ENCODE results near the gene TLK1. TPM values are rescaled to one million over a fixed set of nuclear protein-coding genes. Genes with fewer than 3 reads are reported as not detected.

TLK1 gene
- total RNA-seq, 1 experiment from 2014 or later = 10.1 TPM

- Histone ChIP-seq H3K4me3 (ENCODE audit: low read length) (no peak overlapping the region), H4K20me1 (ENCODE audit: low read length) (peaks cover 37% of the 10 kb centered on the region; the same call in 1 of the 2 replicates), H3K4me1 (ENCODE audit: insufficient read depth, low read length) (no peaks in the 10 kb centered on the region), H2AFZ (ENCODE audit: low read length) (no peak overlapping the region), H3K27me3 (ENCODE audit: low read length) (no peaks in the 10 kb centered on the region), H3K9me2 (replicated peaks; ENCODE audit: low read length) (no peaks in the 10 kb centered on the region), H3K36me3 (ENCODE audit: low read depth, low read length) (no peaks in the 10 kb centered on the region), H3K79me2 (ENCODE audit: low read length) (peaks cover 99% of the 10 kb centered on the region), H3K9me3 (ENCODE audit: low read length) (no peaks in the 10 kb centered on the region), H3K9ac (ENCODE audit: low read length) (no peak overlapping the region), H3K4me2 (ENCODE audit: low read length) (no peak overlapping the region), H3F3A (ENCODE audit: low read length, unreplicated experiment) (no peaks in the 10 kb centered on the region), H3K27ac (ENCODE audit: low read length) (no peak overlapping the region)
- intact Hi-C loops (cut with micrococcal nuclease) = no loop called here
- ChIA-PET CTCF (no interaction called here), POLR2A (ENCODE audit: unreplicated experiment) (no interaction called here)
- DNase-seq = no peak
- no peak for ATAC-seq
- TF ChIP-seq, protein P1, sequence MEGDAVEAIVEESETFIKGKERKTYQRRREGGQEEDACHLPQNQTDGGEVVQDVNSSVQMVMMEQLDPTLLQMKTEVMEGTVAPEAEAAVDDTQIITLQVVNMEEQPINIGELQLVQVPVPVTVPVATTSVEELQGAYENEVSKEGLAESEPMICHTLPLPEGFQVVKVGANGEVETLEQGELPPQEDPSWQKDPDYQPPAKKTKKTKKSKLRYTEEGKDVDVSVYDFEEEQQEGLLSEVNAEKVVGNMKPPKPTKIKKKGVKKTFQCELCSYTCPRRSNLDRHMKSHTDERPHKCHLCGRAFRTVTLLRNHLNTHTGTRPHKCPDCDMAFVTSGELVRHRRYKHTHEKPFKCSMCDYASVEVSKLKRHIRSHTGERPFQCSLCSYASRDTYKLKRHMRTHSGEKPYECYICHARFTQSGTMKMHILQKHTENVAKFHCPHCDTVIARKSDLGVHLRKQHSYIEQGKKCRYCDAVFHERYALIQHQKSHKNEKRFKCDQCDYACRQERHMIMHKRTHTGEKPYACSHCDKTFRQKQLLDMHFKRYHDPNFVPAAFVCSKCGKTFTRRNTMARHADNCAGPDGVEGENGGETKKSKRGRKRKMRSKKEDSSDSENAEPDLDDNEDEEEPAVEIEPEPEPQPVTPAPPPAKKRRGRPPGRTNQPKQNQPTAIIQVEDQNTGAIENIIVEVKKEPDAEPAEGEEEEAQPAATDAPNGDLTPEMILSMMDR (conservative IDR thresholded peaks at IDR 0.05; ENCODE audit: low read depth, low read length) = no peak
- TF ChIP-seq EZH2 (IDR thresholded peaks at IDR 0.05; ENCODE audit: low read length, unreplicated experiment) (no peak), EZH2phosphoT487 (IDR thresholded peaks at IDR 0.05; ENCODE audit: borderline replicate concordance, low read length) (no peak)
- BruUV-seq (replicated peaks) = no TSS peak
These were observed 26.0 kb downstream of the TLK1 start for GRCh38 chr2:171134624-171135230.

DNA sequence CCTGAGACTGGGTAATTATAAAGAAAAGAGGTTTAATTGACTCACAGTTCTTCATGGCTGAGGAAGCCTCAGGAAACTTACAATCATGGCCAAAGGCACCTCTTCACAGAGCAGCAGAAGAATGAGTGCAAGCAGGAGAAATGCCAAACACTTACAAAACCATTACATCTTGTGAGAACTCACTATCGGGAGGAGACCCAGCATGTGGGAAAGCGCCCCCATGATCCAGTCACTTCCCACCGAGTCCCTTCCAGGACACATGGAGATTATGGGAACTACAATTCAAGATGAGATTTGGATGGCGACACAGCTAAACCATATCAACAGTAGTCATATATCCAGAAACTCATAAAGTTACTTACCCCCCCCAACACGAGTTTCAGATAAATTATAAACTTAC is 28.6 kb downstream of the TLK1 start:
- BruUV-seq (replicated peaks) = no TSS peak
- CTCF ChIA-PET = no interaction called here
- Histone ChIP-seq H3K9me2 (replicated peaks; ENCODE audit: low read length) (no peaks in the 10 kb centered on the region), H3K27ac (ENCODE audit: low read length) (no peak overlapping the region), H3K27me3 (ENCODE audit: low read length) (no peaks in the 10 kb centered on the region), H3K4me2 (ENCODE audit: low read length) (no peak overlapping the region), H2AFZ (ENCODE audit: low read length) (no peak overlapping the region), H3K79me2 (ENCODE audit: low read length) (peaks cover 100% of the 10 kb centered on the region), H3K9ac (ENCODE audit: low read length) (no peak overlapping the region), H3K9me3 (ENCODE audit: low read length) (no peaks in the 10 kb centered on the region), H4K20me1 (ENCODE audit: low read length) (peaks cover 28% of the 10 kb centered on the region; the same call in 1 of the 2 replicates), H3K4me3 (ENCODE audit: low read length) (no peak overlapping the region), H3K4me1 (ENCODE audit: insufficient read depth, low read length) (no peaks in the 10 kb centered on the region), H3F3A (ENCODE audit: low read length, unreplicated experiment) (no peaks in the 10 kb centered on the region), H3K36me3 (ENCODE audit: low read depth, low read length) (no peaks in the 10 kb centered on the region)
- ATAC-seq (no peak), DNase-seq (no peak)
- no peak for TF ChIP-seq EZH2 (IDR thresholded peaks at IDR 0.05; ENCODE audit: low read length, unreplicated experiment)
- TF ChIP-seq, protein P1 (conservative IDR thresholded peaks at IDR 0.05; ENCODE audit: low read depth, low read length) = no peak
- no peak for TF ChIP-seq EZH2phosphoT487 (IDR thresholded peaks at IDR 0.05; ENCODE audit: borderline replicate concordance, low read length)
- intact Hi-C loops (cut with micrococcal nuclease) = no loop called here
- POLR2A ChIA-PET (ENCODE audit: unreplicated experiment) = no interaction called here

- ChIA-PET POLR2A (ENCODE audit: unreplicated experiment) (no interaction called here), CTCF (no interaction called here)
- H3K4me2 ChIP-seq (ENCODE audit: low read length) = no peak overlapping the region
- BruUV-seq (replicated peaks) = no TSS peak
- DNase-seq = no peak
- no peak overlapping the region for H3K9ac ChIP-seq (ENCODE audit: low read length)
- no peaks in the 10 kb centered on the region for H3K9me2 ChIP-seq (replicated peaks; ENCODE audit: low read length)
- H3K79me2 ChIP-seq (ENCODE audit: low read length) = peaks cover 100% of the 10 kb centered on the region
- H4K20me1 ChIP-seq (ENCODE audit: low read length) = peaks cover 36% of the 10 kb centered on the region
- TF ChIP-seq EZH2phosphoT487 (IDR thresholded peaks at IDR 0.05; ENCODE audit: borderline replicate concordance, low read length) = no peak
- TF ChIP-seq, protein P1 (conservative IDR thresholded peaks at IDR 0.05; ENCODE audit: low read depth, low read length) = no peak
- no peak for TF ChIP-seq EZH2 (IDR thresholded peaks at IDR 0.05; ENCODE audit: low read length, unreplicated experiment)
- H3K36me3 ChIP-seq (ENCODE audit: low read depth, low read length) = no peaks in the 10 kb centered on the region
- H3K9me3 ChIP-seq (ENCODE audit: low read length) = no peaks in the 10 kb centered on the region
- no peaks in the 10 kb centered on the region for H3K4me1 ChIP-seq (ENCODE audit: insufficient read depth, low read length)
- no peak overlapping the region for H3K4me3 ChIP-seq (ENCODE audit: low read length)
- H2AFZ ChIP-seq (ENCODE audit: low read length) = no peak overlapping the region
- intact Hi-C loops (cut with micrococcal nuclease) = no loop called here
- H3K27me3 ChIP-seq (ENCODE audit: low read length) = no peaks in the 10 kb centered on the region
- no peaks in the 10 kb centered on the region for H3F3A ChIP-seq (ENCODE audit: low read length, unreplicated experiment)
- H3K27ac ChIP-seq (ENCODE audit: low read length) = no peak overlapping the region
- no peak for ATAC-seq
These were observed 32.2 kb downstream of the TLK1 start for GRCh38 chr2:171128461-171128860.
